OCI-LY3 (cell line): ENCODE measurements around the gene PARS2.
A peak's percentile ranks its signal among the peaks of the same experiment; 100 is the strongest.

Experiments used
- H2AFZ ChIP-seq: fragments of 200-600, 300-600 bp; shearing (Covaris generic); 2 replicates; pipeline ENCODE4 v1.6.0; 2014; ENCODE audit warnings: antibody characterized with exemption, low read depth, low read length
- H3K27ac ChIP-seq: fragments of 200-600, 300-600 bp; sonication (generic); 2 replicates; pipeline ENCODE4 v1.5.1; 2014; ENCODE audit warnings: mild to moderate bottlenecking, low read length, moderate library complexity, mixed read lengths
- H3K27me3 ChIP-seq: fragments of 200-600, 300-600 bp; sonication (generic); 2 replicates; pipeline ENCODE4 v1.6.1; 2014; ENCODE audit warnings: low read depth, low read length, mixed read lengths
- H3K36me3 ChIP-seq: fragments of 200-600, 300-600 bp; sonication (generic); replicated peaks from 2 replicates; pipeline ENCODE3; 2014; ENCODE audit warnings: low read depth, low read length, mixed read lengths
- H3K4me1 ChIP-seq: fragments of 300-600, 200-600 bp; sonication (generic); 2 replicates; pipeline ENCODE4 v1.6.1; 2014; ENCODE audit warnings: low read length, mixed read lengths
- H3K4me2 ChIP-seq: fragments of 200-600, 300-600 bp; sonication (generic); 2 replicates; pipeline ENCODE4 v1.6.1; 2014; ENCODE audit warnings: low read length, mixed read lengths
- H3K4me3 ChIP-seq: fragments of 300-600, 200-600 bp; sonication (generic); 2 replicates; pipeline ENCODE4 v1.5.1; 2014; ENCODE audit warnings: antibody characterized with exemption, mild to moderate bottlenecking, low read length, moderate library complexity
- H3K79me2 ChIP-seq: fragments of 300-600, 200-600 bp; shearing (Covaris generic); 2 replicates; pipeline ENCODE4 v1.6.1; 2014; ENCODE audit warnings: mild to moderate bottlenecking, low read length, mixed read lengths
- H3K9ac ChIP-seq: fragments of 300-600, 200-600 bp; shearing (Covaris generic); 2 replicates; pipeline ENCODE4 v1.6.0; 2014; ENCODE audit warnings: mild to moderate bottlenecking, low read length, moderate library complexity
- H3K9me3 ChIP-seq: fragments of 200-600, 300-600 bp; shearing (Covaris generic); 2 replicates; pipeline ENCODE4 v1.6.1; 2014; ENCODE audit warnings: low read length, mixed read lengths; ENCODE audit not compliant: insufficient read depth
- H4K20me1 ChIP-seq: fragments of 200-600, 300-600 bp; sonication (generic); 2 replicates; pipeline ENCODE4 v1.6.1; 2016; ENCODE audit warnings: low read length, mixed read lengths; ENCODE audit not compliant: insufficient read depth
- CTCF ChIP-seq: fragments of 200-600, 300-600 bp; sonication (generic); IDR thresholded peaks from 2 replicates; pipeline ENCODE4 v1.5.1; 2014; ENCODE audit warnings: antibody characterized with exemption, low read length, low read depth
- EZH2phosphoT487 ChIP-seq: fragments of 200-600 bp; shearing (Covaris generic); IDR thresholded peaks from 2 replicates; pipeline ENCODE4 v1.6.1; 2018; ENCODE audit warnings: antibody characterized with exemption, mixed run types, low read depth

PARS2 gene

GRCh38 chr1:54763816-54764132, 549 bp downstream of the PARS2 start:
- H3K79me2 ChIP-seq = peaks cover 13% of the 10 kb centered on the region
- H3K36me3 ChIP-seq = no peaks in the 10 kb centered on the region
- peak overlapping the region; percentile 98 for H3K4me3 ChIP-seq
- no peak for TF ChIP-seq EZH2phosphoT487
- TF ChIP-seq CTCF = no peak
- H4K20me1 ChIP-seq = no peaks in the 10 kb centered on the region
- H3K4me1 ChIP-seq = peaks cover 20% of the 10 kb centered on the region
- H3K4me2 ChIP-seq = peak overlapping the region; percentile 86
- H3K27me3 ChIP-seq = no peaks in the 10 kb centered on the region
- peak overlapping the region; percentile 87 for H3K9ac ChIP-seq
- peak overlapping the region; percentile 61; the same call in 1 of the 2 replicates for H2AFZ ChIP-seq
- no peak overlapping the region for H3K27ac ChIP-seq
- no peaks in the 10 kb centered on the region for H3K9me3 ChIP-seq

- H3K9ac ChIP-seq = no peak overlapping the region
- H3K9me3 ChIP-seq = no peaks in the 10 kb centered on the region
- H3K27ac ChIP-seq = no peak overlapping the region
- H3K27me3 ChIP-seq = no peaks in the 10 kb centered on the region
- H2AFZ ChIP-seq = no peak overlapping the region
- H3K4me3 ChIP-seq = no peak overlapping the region
- H3K4me2 ChIP-seq = no peak overlapping the region
- TF ChIP-seq EZH2phosphoT487 = no peak
- TF ChIP-seq CTCF = no peak
- H3K4me1 ChIP-seq = peaks cover 6% of the 10 kb centered on the region
- H3K36me3 ChIP-seq = no peaks in the 10 kb centered on the region
- H3K79me2 ChIP-seq = peaks cover 9% of the 10 kb centered on the region
- no peaks in the 10 kb centered on the region for H4K20me1 ChIP-seq
Measured at GRCh38 chr1:54758678-54759348, 5.5 kb downstream of the PARS2 start.

GRCh38 chr1:54757833-54758232, 6.5 kb downstream of the PARS2 start:
- no peak overlapping the region for H3K4me2 ChIP-seq
- no peak overlapping the region for H3K4me3 ChIP-seq
- H3K27ac ChIP-seq = no peak overlapping the region
- no peaks in the 10 kb centered on the region for H3K27me3 ChIP-seq
- H3K4me1 ChIP-seq = no peaks in the 10 kb centered on the region
- TF ChIP-seq EZH2phosphoT487 = no peak
- no peak for TF ChIP-seq CTCF
- no peak overlapping the region for H2AFZ ChIP-seq
- no peaks in the 10 kb centered on the region for H4K20me1 ChIP-seq
- H3K9ac ChIP-seq = no peak overlapping the region
- H3K36me3 ChIP-seq = no peaks in the 10 kb centered on the region
- peaks cover under 1% of the 10 kb centered on the region for H3K79me2 ChIP-seq
- no peaks in the 10 kb centered on the region for H3K9me3 ChIP-seq

- no peaks in the 10 kb centered on the region for H3K79me2 ChIP-seq
- no peak overlapping the region for H3K27ac ChIP-seq
- no peaks in the 10 kb centered on the region for H3K36me3 ChIP-seq
- no peak overlapping the region for H3K9ac ChIP-seq
- no peak overlapping the region for H3K4me3 ChIP-seq
- H3K9me3 ChIP-seq = no peaks in the 10 kb centered on the region
- H2AFZ ChIP-seq = no peak overlapping the region
- TF ChIP-seq CTCF = no peak
- no peak for TF ChIP-seq EZH2phosphoT487
- H4K20me1 ChIP-seq = no peaks in the 10 kb centered on the region
- no peak overlapping the region for H3K4me2 ChIP-seq
- H3K4me1 ChIP-seq = no peaks in the 10 kb centered on the region
- H3K27me3 ChIP-seq = no peaks in the 10 kb centered on the region
Measured at GRCh38 chr1:54754486-54755285, 9.6 kb downstream of the PARS2 start.
